Hematopoietic multipotent progenitor cell treated with erythropoietin and hydrocortisone succinate and interleukin-3 and kit ligand, for 8 days (in vitro differentiated cells): Measurements from ENCODE around the gene KRT35.

Experiments
- DNase-seq: peaks from one replicate; pipeline ENCODE4 v3.0.0-alpha.2; 2015

Gene KRT35

DNA sequence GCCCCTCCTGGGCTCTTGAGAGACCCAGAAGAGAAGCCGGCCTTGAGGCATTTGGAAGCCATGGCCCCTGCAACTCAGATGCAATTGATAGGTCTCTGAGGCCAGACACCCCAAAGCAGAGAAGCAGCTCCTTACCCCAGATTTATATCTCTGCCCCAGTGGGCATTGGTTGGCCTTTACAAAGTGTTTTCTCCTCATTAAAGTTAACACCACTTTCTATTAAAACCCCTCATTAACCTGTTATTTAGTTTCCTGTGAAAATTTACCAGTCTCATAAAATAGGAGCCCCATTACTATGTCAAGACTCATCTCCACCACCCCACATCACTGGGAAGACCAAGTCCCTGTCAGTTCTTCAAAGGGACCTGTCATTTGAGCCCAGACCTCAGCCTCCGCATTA is at the start of gene KRT35:
Gene KRT35 (minus strand): TSS at position 116 of the 400 bp plus-strand sequence. CDS start 54 bp downstream, at position 62.
- DNase-seq: no peak

GRCh38 chr17:41530062-41531048 is 49.4 kb upstream of the KRT35 start:
- DNase-seq: peak; percentile 74

GRCh38 chr17:41529491-41529915 is 48.6 kb upstream of the KRT35 start:
- peak; percentile 4 for DNase-seq

- no peak for DNase-seq
These were observed 48.0 kb upstream of the KRT35 start for GRCh38 chr17:41528959-41529353.

GRCh38 chr17:41527063-41528023 is 46.4 kb upstream of the KRT35 start:
- no peak for DNase-seq

- DNase-seq: no peak
These were observed 43.3 kb upstream of the KRT35 start for GRCh38 chr17:41524261-41524660.

DNA sequence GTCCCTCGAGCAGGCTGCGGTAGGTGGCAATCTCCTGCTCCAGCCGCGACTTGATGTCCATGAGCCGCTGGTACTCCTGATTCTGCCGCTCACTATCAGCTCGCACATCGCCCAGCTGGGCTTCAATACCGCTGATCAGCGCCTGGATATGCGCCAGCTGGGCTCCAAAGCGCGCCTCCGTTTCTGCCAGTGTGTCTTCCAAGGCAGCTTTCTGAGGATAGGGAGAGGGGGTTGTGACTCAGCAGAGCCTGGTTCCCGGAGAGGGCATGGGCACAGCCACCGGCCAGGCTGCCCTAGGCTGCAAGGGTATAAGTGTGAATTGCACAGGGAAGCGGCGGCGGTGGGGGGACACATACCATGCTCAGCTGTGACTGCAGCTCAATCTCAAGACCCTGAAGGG is 42.8 kb upstream of the KRT35 start:
- DNase-seq: peak; percentile 32

DNA sequence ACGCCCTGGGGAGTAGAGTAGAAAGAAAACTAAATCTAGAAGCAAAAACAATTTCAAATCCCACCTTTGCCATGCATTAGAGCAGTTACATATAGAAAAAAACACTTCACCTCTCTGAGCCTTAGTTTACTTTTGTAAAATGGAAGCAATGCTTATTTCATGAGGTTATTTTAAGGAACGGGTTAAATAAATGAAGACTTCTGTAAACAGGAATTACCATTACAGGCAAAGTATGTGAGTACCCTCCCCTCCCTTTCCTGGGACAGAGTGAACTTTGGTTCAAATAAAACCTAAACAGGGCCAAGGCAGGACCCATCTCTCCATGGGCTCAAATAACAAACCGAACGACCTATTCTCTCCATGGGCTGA is 42.3 kb upstream of the KRT35 start:
- no peak for DNase-seq

DNA sequence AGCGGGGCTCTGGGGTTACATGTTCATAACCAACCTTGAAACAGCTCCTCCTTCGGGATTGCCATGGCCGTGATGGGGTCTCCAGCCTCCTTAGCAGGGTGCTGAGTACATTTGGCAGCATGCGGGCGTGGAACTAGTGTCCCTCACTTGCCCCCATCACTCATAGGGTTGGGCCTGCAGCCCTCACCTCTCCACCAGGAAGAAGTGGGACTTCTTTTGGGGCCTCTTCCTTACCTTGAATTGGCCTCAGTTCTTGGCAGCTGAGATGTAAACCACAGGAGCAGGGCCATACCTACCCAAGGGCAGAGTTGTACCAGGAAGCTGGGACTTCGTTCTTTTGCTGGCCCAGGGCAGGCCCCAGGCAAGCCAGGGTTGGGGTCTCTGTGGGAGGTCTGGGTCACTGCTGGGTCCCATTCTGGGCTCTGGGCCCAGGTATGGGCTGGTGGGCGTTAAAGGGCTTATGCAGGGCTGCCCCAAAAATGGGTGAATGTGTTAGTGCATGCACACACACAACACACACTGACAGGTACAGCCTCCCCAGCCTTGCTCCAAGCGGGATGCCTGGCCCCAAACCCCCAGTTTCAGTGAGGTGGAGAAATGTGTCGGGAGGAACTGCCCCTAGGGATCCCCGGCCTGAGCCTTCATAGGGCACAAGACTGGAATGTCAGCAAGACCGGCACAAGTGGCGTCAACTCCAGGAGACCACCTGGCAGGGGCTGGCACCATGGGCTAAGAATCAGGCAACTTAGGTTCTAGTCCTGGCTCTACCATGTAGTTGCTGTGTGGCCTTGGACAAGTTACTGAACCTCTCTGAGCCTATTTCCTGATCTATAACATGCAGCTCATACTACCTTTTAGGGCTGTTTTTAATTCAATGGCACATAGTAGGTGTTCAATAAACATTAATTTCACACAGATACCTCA is 41.6 kb upstream of the KRT35 start:
- no peak for DNase-seq

DNA sequence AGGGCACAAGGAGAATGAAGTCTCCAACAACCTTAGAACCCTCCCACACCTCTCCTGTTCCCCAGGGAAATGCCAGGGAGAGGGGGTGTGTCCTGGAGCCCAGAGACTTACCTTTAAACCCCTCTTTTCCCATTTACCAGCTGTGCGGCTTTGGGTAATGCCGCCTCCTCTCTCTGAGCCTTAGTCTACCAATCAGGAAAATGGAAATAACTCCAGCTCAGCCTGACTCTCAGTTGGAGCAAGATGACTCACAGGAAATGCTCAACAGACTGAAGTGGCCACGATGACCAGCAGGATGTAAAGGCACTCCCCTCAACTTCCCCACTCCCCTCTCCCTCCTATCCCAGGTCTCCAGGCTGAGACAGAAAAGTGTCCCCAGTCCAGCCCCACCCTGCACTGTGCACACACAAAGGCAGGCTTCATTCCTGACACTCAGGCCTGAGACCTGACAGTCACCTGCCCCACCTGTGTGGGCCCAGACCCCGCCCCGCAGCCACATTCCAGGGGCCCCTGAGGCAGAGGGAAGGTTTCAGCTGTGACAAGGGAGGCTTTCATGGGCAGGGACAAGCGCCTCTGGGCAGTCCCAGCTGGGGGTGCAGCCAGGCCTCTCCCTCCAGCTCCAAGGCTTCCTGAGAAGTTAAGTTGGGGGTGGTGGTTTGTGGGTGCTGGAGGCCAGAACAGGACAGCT is 40.8 kb upstream of the KRT35 start:
- peak; percentile 12 for DNase-seq

GRCh38 chr17:41520821-41521521 is 40.0 kb upstream of the KRT35 start:
- peak; percentile 72 for DNase-seq

DNA sequence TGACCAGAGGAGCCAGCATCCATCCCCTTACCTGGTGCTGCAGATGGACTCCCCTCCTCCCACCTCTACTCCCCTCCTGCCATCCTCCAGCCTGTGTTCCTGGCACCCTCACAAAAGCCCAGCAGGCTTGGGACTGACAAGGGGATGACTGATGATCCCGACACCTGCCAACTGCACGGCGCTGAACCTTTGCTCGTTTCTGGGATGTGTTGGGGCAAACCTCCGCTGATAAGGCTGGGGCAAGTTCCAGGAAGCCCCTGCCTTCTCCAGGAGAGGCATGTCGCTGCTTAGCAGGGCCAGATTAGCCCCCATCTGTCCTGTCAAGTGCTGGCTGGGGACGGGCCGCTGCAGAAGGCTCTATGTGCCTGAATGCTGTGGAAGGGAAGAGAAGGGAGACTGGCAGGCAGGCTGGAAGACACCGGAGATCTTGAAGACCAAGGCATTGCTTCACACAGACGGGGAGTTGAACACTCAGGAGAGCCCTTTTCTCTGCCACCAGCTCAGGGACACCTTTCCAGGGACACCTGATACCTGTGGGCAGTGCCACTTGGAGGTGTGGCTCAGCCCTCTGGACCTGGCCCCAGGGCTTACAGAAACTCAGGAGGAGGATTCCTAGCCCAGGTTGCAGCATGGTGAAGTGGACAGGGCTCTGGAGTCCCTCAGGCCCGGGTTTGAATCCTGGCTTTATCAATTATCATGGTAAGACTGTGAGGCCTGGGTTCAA is 38.7 kb upstream of the KRT35 start:
- DNase-seq: peak; percentile 34

- no peak for DNase-seq
These were observed 38.0 kb upstream of the KRT35 start, which contains the start of gene KRT15 for GRCh38 chr17:41518789-41519449. KRT15 (minus strand) TSS chr17:41518890; CDS start chr17:41518827, 63 bp downstream.

GRCh38 chr17:41518031-41518430 is 37.1 kb upstream of the KRT35 start:
- no peak for DNase-seq

- DNase-seq: no peak
These were observed 35.9 kb upstream of the KRT35 start for GRCh38 chr17:41516830-41517283.

GRCh38 chr17:41516147-41516829 is 35.3 kb upstream of the KRT35 start:
- no peak for DNase-seq

GRCh38 chr17:41513168-41513547 is 32.2 kb upstream of the KRT35 start:
- DNase-seq: no peak

DNA sequence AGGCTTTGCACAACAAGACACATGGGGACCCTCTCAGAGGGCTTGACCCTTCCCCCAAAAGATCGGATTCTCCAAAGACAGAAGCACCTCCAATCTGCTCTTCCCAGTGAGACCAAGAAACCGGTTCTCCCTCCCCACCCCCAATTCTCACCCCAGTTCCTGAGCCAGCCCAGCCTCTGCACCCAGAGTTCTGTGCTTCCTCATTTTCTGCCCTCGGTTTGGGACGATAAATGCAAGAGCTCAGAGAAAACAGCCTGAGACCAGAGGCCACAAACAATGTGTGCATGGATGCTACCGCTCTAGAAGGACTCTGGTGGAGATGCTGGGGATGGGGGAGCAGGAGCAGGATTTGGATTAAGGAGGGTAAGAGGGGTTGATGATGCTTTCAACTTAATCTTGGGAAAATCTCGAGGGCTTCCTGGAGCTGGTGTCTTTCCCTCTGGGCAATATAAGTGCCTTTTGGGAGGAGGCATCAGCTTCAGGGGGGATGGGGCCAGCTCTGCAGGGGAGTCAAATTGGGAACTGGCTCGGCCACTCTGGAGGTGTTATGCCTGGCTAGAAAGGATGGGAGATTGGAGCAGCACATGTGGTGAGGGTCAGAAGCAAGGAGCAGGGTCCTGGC is 31.7 kb upstream of the KRT35 start:
- DNase-seq: no peak
